ENCODE results near the gene LNX2.

Gene LNX2

DNA sequence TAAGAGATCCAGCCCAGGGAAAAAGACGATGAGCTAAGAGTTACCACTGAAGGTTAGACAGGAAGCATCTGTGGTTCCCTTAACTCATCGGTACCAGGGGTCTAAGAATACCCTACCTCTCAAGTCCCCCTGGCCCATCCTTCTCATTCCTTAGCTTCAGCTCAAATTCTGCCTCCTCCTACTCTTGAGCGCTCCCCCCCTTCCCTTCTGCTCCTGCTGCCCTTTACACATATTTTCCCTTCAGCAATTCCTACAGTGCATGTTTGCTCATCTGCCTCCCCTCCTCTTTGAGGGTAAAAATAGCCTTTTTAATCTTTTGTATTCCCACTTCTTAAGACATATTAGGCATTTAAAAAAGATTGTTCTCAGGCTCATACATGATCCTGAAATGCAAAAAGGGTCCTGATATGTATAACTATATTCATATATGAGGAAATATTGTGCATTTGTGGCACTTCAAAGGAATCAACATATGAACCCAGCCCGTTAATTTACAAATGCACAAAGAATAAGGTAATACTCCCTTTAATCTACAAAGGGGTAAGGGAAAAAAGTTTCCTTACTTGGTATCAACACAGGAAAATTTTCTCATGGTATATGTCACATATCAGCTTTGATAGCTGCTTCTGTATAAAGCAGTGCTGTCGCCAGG is 33.1 kb downstream of the LNX2 start:
- Histone ChIP-seq H3K4me3 (ENCODE audit: low read depth in 1 of 2, low read length in 2 of 2) (no peak overlapping the region), H3K27ac (ENCODE audit: low read length) (no peak overlapping the region), H3K9me3 (ENCODE audit: control insufficient read depth in 1 of 2, low read length in 2 of 2) (no peaks in the 10 kb centered on the region), H3K36me3 (ENCODE audit: control insufficient read depth in 1 of 2, insufficient read depth in 2 of 2, low read length in 2 of 2) (no peaks in the 10 kb centered on the region), H3K4me1 (ENCODE audit: control insufficient read depth in 1 of 2, insufficient read depth in 2 of 2, low read length in 2 of 2) (peaks cover 0 to 10% of the 10 kb centered on the region in 2 donors), H3K27me3 (ENCODE audit: low read depth, low read length) (no peaks in the 10 kb centered on the region)

DNA sequence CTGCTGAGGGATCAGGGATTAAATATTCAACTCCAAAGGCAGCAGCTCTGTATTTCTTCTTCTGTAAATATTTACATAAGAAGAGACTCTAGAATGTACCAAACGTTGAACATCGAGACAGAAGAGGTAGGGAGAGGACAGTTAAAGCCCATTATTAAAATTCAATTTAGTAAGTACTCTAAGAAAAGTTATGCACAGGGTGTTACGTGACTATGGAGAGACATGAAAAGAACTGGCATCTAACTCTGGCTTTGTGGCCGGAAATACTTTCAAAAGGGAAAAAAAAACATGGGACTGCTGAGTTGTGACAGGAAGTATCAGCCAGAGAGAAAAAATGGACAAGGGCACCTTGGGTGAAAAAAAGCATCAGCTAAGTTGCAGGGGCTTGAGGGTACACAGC is 36.7 kb downstream of the LNX2 start:
- Histone ChIP-seq H3K9me3 (ENCODE audit: control insufficient read depth in 1 of 2, low read length in 2 of 2) (no peaks in the 10 kb centered on the region), H3K4me1 (ENCODE audit: control insufficient read depth in 1 of 2, insufficient read depth in 2 of 2, low read length in 2 of 2) (peaks cover 0 to 10% of the 10 kb centered on the region in 2 donors), H3K36me3 (ENCODE audit: control insufficient read depth in 1 of 2, insufficient read depth in 2 of 2, low read length in 2 of 2) (no peaks in the 10 kb centered on the region), H3K27ac (ENCODE audit: low read length) (no peak overlapping the region), H3K4me3 (ENCODE audit: low read depth in 1 of 2, low read length in 2 of 2) (no peak overlapping the region), H3K27me3 (ENCODE audit: low read depth, low read length) (no peaks in the 10 kb centered on the region)

DNA sequence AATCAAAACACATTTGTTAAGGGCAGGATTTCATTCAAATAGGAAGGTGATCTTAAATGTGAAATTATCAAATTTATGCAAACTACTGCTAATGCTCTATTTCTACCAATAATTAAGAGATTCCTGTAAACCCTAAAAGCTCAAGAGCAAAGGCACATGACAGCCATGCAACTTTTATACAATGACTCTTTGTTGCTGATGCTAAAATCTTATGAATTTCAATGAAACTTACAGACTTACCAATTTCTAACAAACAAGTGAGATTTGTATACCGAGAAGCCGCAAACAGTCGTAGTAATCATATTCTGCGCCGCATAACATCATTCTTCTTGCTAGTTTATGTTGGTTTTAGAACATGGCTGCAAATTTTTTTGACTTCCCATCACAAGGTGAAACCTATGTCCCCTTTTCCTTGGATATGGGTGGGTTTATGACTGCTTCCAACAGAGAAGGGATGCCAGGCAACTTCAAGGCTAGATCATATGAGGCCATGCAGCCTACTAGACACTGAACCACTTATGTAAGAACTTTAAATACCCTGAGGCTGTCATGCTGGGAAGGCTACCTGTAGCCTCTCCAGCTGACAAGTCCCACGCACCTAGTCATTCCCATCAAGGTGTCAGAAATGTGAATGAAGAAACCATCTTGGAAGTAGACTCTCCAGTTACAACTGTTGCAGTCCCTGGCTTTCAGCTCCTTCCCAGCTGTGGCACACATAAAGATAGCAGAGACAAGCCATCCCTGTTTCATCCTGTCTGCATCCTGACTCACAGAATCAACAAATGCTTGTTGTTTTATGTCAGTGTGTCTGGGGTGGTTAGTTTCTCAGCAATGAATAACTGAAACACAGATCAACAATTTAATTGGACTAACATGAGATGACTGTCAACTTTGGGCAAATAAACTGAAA is 42.0 kb downstream of the LNX2 start:
- Histone ChIP-seq H3K4me1 (ENCODE audit: control insufficient read depth in 1 of 2, insufficient read depth in 2 of 2, low read length in 2 of 2) (no peaks in the 10 kb centered on the region), H3K27ac (ENCODE audit: low read length) (no peak overlapping the region), H3K9me3 (ENCODE audit: control insufficient read depth in 1 of 2, low read length in 2 of 2) (no peaks in the 10 kb centered on the region), H3K4me3 (ENCODE audit: low read depth in 1 of 2, low read length in 2 of 2) (no peak overlapping the region), H3K36me3 (ENCODE audit: control insufficient read depth in 1 of 2, insufficient read depth in 2 of 2, low read length in 2 of 2) (no peaks in the 10 kb centered on the region), H3K27me3 (ENCODE audit: low read depth, low read length) (no peaks in the 10 kb centered on the region)

DNA sequence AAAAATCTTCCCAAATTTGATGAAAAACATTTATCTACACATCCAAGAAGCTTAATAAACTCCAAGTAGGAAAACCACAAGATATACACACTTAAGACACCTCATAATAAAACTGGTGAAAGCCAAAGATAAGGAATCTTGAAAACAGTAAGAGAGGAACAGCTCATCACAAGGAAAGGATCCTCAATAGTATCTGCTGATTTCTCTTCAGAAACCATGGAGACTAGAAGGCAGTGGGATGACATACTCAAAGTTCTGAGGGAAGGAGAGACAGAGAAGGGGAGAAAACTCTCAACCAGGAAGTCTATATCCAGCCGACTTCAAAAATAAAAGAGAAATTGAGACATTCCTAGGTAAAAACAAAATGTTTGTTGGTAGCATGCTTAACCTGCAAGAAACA is 45.7 kb downstream of the LNX2 start:
- no peak overlapping the region for H3K4me3 ChIP-seq (ENCODE audit: low read depth in 1 of 2, low read length in 2 of 2)
- H3K4me1 ChIP-seq (ENCODE audit: control insufficient read depth in 1 of 2, insufficient read depth in 2 of 2, low read length in 2 of 2), result peaks cover 0 to 3% of the 10 kb centered on the region in 2 donors
- H3K36me3 ChIP-seq (ENCODE audit: control insufficient read depth in 1 of 2, insufficient read depth in 2 of 2, low read length in 2 of 2), result peaks cover 0 to under 1% of the 10 kb centered on the region in 2 donors
- H3K9me3 ChIP-seq (ENCODE audit: control insufficient read depth in 1 of 2, low read length in 2 of 2), result no peaks in the 10 kb centered on the region
- no peaks in the 10 kb centered on the region for H3K27me3 ChIP-seq (ENCODE audit: low read depth, low read length)
- no peak overlapping the region for H3K27ac ChIP-seq (ENCODE audit: low read length)

DNA sequence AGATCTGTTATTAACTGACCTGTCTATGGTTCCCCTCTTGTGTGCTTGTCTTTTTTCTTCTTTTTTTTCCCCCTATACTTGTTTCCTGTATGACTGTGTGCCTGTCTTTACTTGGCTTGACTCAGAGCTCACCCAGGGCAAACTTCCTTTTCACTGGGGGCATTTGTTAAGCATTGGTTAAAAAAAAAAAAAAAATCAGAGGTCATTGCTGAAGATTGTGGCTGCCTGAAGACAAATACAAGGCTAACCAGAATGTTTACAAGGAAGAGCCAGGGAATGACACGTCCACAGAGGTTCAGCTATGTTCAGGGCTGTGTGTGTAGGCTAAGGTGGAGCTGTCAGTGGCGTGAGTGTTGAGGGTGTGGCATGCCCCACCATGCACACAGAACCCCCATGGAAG is 47.1 kb downstream of the LNX2 start:
- Histone ChIP-seq H3K27me3 (ENCODE audit: low read depth, low read length) (no peaks in the 10 kb centered on the region), H3K4me1 (ENCODE audit: control insufficient read depth in 1 of 2, insufficient read depth in 2 of 2, low read length in 2 of 2) (peaks cover 0 to 3% of the 10 kb centered on the region in 2 donors), H3K27ac (ENCODE audit: low read length) (no peak overlapping the region), H3K9me3 (ENCODE audit: control insufficient read depth in 1 of 2, low read length in 2 of 2) (no peaks in the 10 kb centered on the region), H3K36me3 (ENCODE audit: control insufficient read depth in 1 of 2, insufficient read depth in 2 of 2, low read length in 2 of 2) (peaks cover 3 to 13% of the 10 kb centered on the region in 2 donors), H3K4me3 (ENCODE audit: low read depth in 1 of 2, low read length in 2 of 2) (no peak overlapping the region)

DNA sequence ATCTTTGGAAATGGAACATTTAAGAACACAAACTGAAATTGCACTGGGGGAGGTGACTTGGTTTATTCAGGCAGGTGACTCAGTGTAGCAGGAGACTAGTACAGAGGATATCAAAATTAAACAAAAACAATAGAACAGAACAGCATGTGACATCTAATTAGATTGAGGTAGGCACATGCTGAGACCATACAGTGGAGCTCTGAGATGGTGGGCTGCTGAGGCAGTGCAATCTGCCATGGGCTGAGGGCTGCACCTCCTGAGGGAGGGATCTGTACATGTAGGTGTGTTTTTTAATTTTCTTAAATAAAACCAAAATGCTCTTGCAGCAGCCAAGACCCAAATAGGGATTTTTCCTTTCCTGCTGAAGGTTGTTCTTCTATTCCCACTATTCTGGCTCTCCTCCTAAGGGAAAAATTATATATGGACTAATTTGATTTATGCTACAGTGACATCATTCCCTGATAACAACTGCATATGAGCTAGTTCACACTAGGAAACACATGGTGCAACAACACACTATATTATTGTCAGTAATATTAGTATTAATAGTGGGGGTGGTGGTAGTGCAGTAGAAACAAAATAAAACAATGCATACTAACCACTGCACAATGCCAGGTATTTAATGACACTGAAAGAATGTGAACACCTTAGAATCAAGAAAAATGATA is 48.0 kb downstream of the LNX2 start:
- no peaks in the 10 kb centered on the region for H3K27me3 ChIP-seq (ENCODE audit: low read depth, low read length)
- H3K4me1 ChIP-seq (ENCODE audit: control insufficient read depth in 1 of 2, insufficient read depth in 2 of 2, low read length in 2 of 2), result peaks cover 0 to 3% of the 10 kb centered on the region in 2 donors
- no peak overlapping the region for H3K4me3 ChIP-seq (ENCODE audit: low read depth in 1 of 2, low read length in 2 of 2)
- H3K27ac ChIP-seq (ENCODE audit: low read length), result no peak overlapping the region
- no peaks in the 10 kb centered on the region for H3K9me3 ChIP-seq (ENCODE audit: control insufficient read depth in 1 of 2, low read length in 2 of 2)
- H3K36me3 ChIP-seq (ENCODE audit: control insufficient read depth in 1 of 2, insufficient read depth in 2 of 2, low read length in 2 of 2), result peaks cover 11 to 21% of the 10 kb centered on the region in 2 donors

DNA sequence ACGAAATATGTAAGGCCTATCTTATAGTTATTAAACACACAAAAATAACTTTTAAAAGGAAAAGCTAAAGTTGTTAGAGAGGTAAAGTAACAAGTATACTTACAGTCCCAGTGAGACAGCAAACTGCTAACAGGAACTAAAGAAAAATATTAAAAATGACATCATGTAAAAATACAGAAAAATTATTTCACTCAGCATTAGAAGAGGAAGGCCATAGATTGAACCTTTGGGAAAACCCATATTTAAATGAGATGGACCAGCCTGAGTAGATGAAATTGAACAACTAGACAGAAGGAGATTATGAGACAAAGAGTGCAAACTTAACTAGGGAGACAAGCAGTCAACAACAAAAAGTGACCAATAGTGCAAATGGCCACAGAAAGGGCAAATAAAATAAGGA is 49.4 kb downstream of the LNX2 start:
- Histone ChIP-seq H3K9me3 (ENCODE audit: control insufficient read depth in 1 of 2, low read length in 2 of 2) (no peaks in the 10 kb centered on the region), H3K27me3 (ENCODE audit: low read depth, low read length) (no peaks in the 10 kb centered on the region), H3K36me3 (ENCODE audit: control insufficient read depth in 1 of 2, insufficient read depth in 2 of 2, low read length in 2 of 2) (peaks cover 22 to 34% of the 10 kb centered on the region in 2 donors), H3K4me3 (ENCODE audit: low read depth in 1 of 2, low read length in 2 of 2) (no peak overlapping the region), H3K27ac (ENCODE audit: low read length) (no peak overlapping the region), H3K4me1 (ENCODE audit: control insufficient read depth in 1 of 2, insufficient read depth in 2 of 2, low read length in 2 of 2) (peaks cover 0 to 3% of the 10 kb centered on the region in 2 donors)

DNA sequence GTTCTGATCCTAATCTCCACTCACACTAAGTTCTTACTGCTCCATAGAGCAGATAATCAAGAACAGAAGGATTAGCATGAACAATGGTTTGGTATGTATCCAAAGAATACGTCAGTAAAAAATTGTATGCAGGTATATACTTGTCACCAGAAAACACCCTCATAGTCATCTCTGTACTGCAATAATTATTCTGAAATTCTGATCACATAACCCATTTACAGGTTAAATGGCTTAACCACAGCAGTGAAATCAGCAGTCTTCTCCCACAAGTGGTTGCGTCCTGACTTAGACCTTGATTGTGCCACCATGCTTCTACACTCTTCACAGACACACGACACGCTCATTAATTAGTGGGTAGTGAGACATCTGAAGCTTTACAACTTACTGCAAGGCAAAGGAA is 50.9 kb downstream of the LNX2 start:
- no peak overlapping the region for H3K27ac ChIP-seq (ENCODE audit: low read length)
- no peaks in the 10 kb centered on the region for H3K27me3 ChIP-seq (ENCODE audit: low read depth, low read length)
- no peaks in the 10 kb centered on the region for H3K9me3 ChIP-seq (ENCODE audit: control insufficient read depth in 1 of 2, low read length in 2 of 2)
- H3K36me3 ChIP-seq (ENCODE audit: control insufficient read depth in 1 of 2, insufficient read depth in 2 of 2, low read length in 2 of 2), result peaks cover 27 to 42% of the 10 kb centered on the region in 2 donors
- peaks cover 0 to 3% of the 10 kb centered on the region in 2 donors for H3K4me1 ChIP-seq (ENCODE audit: control insufficient read depth in 1 of 2, insufficient read depth in 2 of 2, low read length in 2 of 2)
- H3K4me3 ChIP-seq (ENCODE audit: low read depth in 1 of 2, low read length in 2 of 2), result no peak overlapping the region

DNA sequence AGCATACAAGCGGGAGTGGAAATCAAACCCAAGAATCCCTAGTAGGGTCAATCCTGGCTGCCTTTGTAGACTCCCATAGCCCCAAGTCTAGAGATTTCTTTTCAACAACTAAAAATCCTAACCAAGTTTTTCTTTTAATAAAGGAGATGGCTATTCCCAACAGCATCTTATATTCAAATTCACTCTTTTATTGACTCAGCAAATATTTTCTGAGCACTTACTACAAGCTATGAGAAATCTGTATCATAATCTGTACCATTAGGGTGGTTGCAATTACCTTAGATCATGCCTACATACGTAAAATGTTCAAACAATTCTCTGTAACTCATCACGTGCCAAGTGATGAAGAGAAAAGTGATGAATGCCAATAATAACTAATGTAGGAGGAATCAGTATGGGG is 54.5 kb downstream of the LNX2 start:
- no peaks in the 10 kb centered on the region for H3K27me3 ChIP-seq (ENCODE audit: low read depth, low read length)
- H3K27ac ChIP-seq (ENCODE audit: low read length), result no peak overlapping the region
- no peaks in the 10 kb centered on the region for H3K4me1 ChIP-seq (ENCODE audit: control insufficient read depth in 1 of 2, insufficient read depth in 2 of 2, low read length in 2 of 2)
- no peaks in the 10 kb centered on the region for H3K9me3 ChIP-seq (ENCODE audit: control insufficient read depth in 1 of 2, low read length in 2 of 2)
- peaks cover 42 to 44% of the 10 kb centered on the region in 2 donors for H3K36me3 ChIP-seq (ENCODE audit: control insufficient read depth in 1 of 2, insufficient read depth in 2 of 2, low read length in 2 of 2)
- no peak overlapping the region for H3K4me3 ChIP-seq (ENCODE audit: low read depth in 1 of 2, low read length in 2 of 2)

DNA sequence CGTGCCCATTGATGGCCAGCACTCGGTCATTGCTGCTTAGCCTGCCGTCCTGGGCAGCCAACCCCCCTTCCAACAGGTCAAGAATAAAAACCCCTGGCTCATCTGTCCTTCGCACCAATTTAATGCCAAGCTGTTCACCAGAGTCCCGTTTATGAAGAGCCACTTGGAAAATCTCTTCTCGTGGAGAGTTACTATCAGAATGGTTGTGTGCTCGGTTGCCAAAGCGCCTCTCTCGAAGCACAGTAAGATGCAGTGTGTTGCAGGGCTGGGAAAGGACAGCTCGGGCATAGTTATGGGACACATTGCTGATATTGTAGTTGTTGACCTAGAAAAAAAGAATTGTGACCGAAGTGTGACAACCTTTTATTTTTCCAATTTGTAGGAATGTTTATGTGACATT is 57.9 kb downstream of the LNX2 start:
- no peaks in the 10 kb centered on the region for H3K27me3 ChIP-seq (ENCODE audit: low read depth, low read length)
- no peak overlapping the region for H3K4me3 ChIP-seq (ENCODE audit: low read depth in 1 of 2, low read length in 2 of 2)
- no peak overlapping the region for H3K27ac ChIP-seq (ENCODE audit: low read length)
- no peaks in the 10 kb centered on the region for H3K4me1 ChIP-seq (ENCODE audit: control insufficient read depth in 1 of 2, insufficient read depth in 2 of 2, low read length in 2 of 2)
- no peaks in the 10 kb centered on the region for H3K9me3 ChIP-seq (ENCODE audit: control insufficient read depth in 1 of 2, low read length in 2 of 2)
- peaks cover 28 to 34% of the 10 kb centered on the region in 2 donors for H3K36me3 ChIP-seq (ENCODE audit: control insufficient read depth in 1 of 2, insufficient read depth in 2 of 2, low read length in 2 of 2)

DNA sequence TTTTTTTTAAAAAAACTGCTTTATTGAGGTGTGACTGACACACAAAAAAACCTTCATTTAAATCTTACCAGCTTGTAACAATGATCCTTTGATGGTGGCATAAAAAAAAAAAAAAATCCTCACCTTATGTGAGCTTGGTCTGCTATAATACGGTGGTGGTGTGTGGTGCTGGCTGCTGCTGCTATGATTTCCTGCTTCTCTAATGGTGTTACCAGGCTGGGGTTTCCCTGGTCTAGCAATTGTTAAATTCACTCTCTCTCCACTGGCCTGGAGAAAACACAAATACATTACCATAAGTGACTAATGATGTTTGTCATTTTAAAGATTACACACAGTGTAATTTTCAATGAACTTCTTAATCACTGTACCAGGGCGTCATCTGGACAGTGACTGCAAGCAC is 60.6 kb downstream of the LNX2 start:
- no peak overlapping the region for H3K27ac ChIP-seq (ENCODE audit: low read length)
- H3K9me3 ChIP-seq (ENCODE audit: control insufficient read depth in 1 of 2, low read length in 2 of 2), result no peaks in the 10 kb centered on the region
- no peaks in the 10 kb centered on the region for H3K27me3 ChIP-seq (ENCODE audit: low read depth, low read length)
- H3K4me3 ChIP-seq (ENCODE audit: low read depth in 1 of 2, low read length in 2 of 2), result no peak overlapping the region
- no peaks in the 10 kb centered on the region for H3K4me1 ChIP-seq (ENCODE audit: control insufficient read depth in 1 of 2, insufficient read depth in 2 of 2, low read length in 2 of 2)
- peaks cover 17 to 18% of the 10 kb centered on the region in 2 donors for H3K36me3 ChIP-seq (ENCODE audit: control insufficient read depth in 1 of 2, insufficient read depth in 2 of 2, low read length in 2 of 2)

Data from muscle layer of duodenum (tissue), 2 donors.